Esophagus muscularis mucosa (tissue), 4 donors: Measurements from ENCODE around the gene UBAP2L. TPM values are rescaled to one million over a fixed set of nuclear protein-coding genes. Genes with fewer than 3 reads are reported as not detected.
A peak's percentile ranks its signal among the peaks of the same experiment; 100 is the strongest.

Source experiments
- DNase-seq: peaks from one replicate; pipeline ENCODE4 v3.0.0-alpha.2; 2017; ENCODE audit errors: extremely low spot score
- H3K27ac ChIP-seq, 4 donors: fragments of 200-600 bp; sonication (generic); replicated peaks in 1 of 4; 1 replicate in 3 of 4; 2 replicates in 1 of 4; pipeline ENCODE4 v1.5.1; 2016 to 2019; ENCODE audit warnings: mild to moderate bottlenecking in 1 of 4
- H3K27me3 ChIP-seq, 4 donors: fragments of 200-600 bp; sonication (generic); one replicate each; pipeline versions ENCODE4 v1.5.1 to v1.6.0; 2016 to 2019
- H3K36me3 ChIP-seq, 4 donors: fragments of 200-600 bp; sonication (generic); one replicate each; pipeline ENCODE4 v1.5.1; 2016 to 2019
- H3K4me1 ChIP-seq, 4 donors: fragments of 200-600 bp; sonication (generic); one replicate each; pipeline ENCODE4 v1.5.1; 2016 to 2019
- H3K4me3 ChIP-seq, 4 donors: fragments of 200-600 bp; sonication (generic); 1 replicate in 2 of 4; 2 replicates in 2 of 4; pipeline ENCODE4 v1.5.1; 2016 to 2019; ENCODE audit warnings: mild to moderate bottlenecking in 4 of 4, moderate library complexity in 1 of 4
- H3K9me3 ChIP-seq, 4 donors: fragments of 200-600 bp; sonication (generic); 1 replicate in 3 of 4; 2 replicates in 1 of 4; pipeline ENCODE4 v1.5.1; 2016 to 2019
- CTCF ChIP-seq, 3 experiments: fragments of 200-600 bp in 2 of 3; fragments of 450-650 bp in 1 of 3; sonication (generic) in 2 of 3; IDR thresholded peaks; one replicate each; pipeline ENCODE4 v1.5.1; 2017 to 2019; ENCODE audit warnings: antibody characterized with exemption in 3 of 3, mild to moderate bottlenecking in 2 of 3, moderate library complexity in 1 of 3
- EP300 ChIP-seq: sonication (generic); formaldehyde crosslinking; IDR thresholded peaks from one replicate; pipeline ENCODE4 v1.6.1; 2017; ENCODE audit warnings: antibody characterized with exemption
- POLR2A ChIP-seq: fragments of 450-650 bp; IDR thresholded peaks from one replicate; pipeline ENCODE4 v1.6.1; 2017; ENCODE audit warnings: antibody characterized with exemption, moderate library complexity, mild to moderate bottlenecking, low read depth
- POLR2AphosphoS5 ChIP-seq, 2 donors: sonication (generic); formaldehyde crosslinking; IDR thresholded peaks; one replicate each; pipeline ENCODE4 v1.6.1; 2017; ENCODE audit warnings: antibody characterized with exemption in 2 of 2
- WGBS: methylation state at CpG from one replicate; pipeline ENCODE4 v1.1.5; 2018; 5-methylcytosine and 5-hydroxymethylcytosine counted together
- intact Hi-C: fragments of 100-400 bp; cut with DNase I; formaldehyde crosslinking; loops from one replicate; pipeline ENCODE4 v1.15.1; 2023
- total RNA-seq, 4 donors: library from RNA; depleted of rRNA; stranded (reverse); fragments of >200 nt; gene quantifications; one replicate each; pipeline versions ENCODE4 v1.1.0 to v1.2.1, GENCODE V29; 2016

Gene UBAP2L
- total RNA-seq, 4 donors from 2014 or later: 53.6 to 79.7 (median 63.4) TPM

DNA sequence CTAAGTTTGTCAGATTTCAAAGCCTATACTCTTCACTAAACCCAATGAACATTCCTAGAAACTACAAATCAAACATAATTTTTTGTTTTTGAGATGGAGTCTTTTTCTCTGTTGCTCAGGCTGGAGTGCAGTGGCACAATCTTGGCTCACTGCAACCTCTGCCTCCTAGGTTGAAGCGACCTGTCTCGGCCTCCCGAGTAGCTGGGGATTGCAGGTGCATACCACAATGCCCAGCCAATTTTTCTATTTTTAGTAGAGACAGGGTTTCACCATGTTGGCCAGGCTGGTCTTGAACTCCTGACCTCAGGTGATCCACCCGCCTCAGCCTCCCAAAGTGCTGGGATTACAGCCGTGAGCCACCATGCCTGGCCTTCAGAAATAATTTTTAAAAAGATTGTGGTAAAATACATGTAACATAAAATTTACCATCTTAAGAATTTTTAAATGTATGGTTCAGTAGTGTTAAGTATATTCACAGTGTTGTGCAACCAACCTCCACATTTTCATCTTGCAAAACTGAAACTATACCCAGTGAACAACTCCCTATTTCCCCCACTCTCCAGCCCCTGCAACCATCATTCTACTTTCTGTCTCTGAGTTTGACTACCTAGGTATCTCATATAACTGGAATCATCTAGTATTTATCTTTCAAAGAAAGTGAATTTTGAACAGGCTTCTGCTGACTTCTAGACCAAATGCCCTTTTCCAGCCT, 11.9 kb upstream of the UBAP2L start:
- Histone ChIP-seq H3K27me3 (no peaks in the 10 kb centered on the region), H3K27ac (no peak overlapping the region), H3K36me3 (peaks cover 70 to 92% (median 89%) of the 10 kb centered on the region in 4 donors), H3K9me3 (no peaks in the 10 kb centered on the region), H3K4me1 (no peaks in the 10 kb centered on the region), H3K4me3 (no peak overlapping the region)
- WGBS: 85% methylated on average over 5 of the region's 5 CpGs
- no peak for DNase-seq
- intact Hi-C loops: no loop called here
- TF ChIP-seq CTCF (IDR thresholded peaks at IDR 0.05): no peak

- no peak for DNase-seq
- WGBS: 97% methylated on average over 10 of the region's 10 CpGs
- H3K36me3 ChIP-seq: peaks cover 70 to 95% (median 85%) of the 10 kb centered on the region in 4 donors
- H3K27ac ChIP-seq: no peak overlapping the region
- intact Hi-C loops: no loop called here
- H3K4me3 ChIP-seq: no peak overlapping the region
- H3K4me1 ChIP-seq: peaks cover 0 to 10% (median 2%) of the 10 kb centered on the region in 4 donors
- no peak for TF ChIP-seq POLR2AphosphoS5 (IDR thresholded peaks at IDR 0.05)
- no peak for TF ChIP-seq CTCF (IDR thresholded peaks at IDR 0.05)
- TF ChIP-seq EP300: no peak
- no peak for TF ChIP-seq POLR2A
- no peaks in the 10 kb centered on the region for H3K27me3 ChIP-seq
- no peaks in the 10 kb centered on the region for H3K9me3 ChIP-seq
These were observed 8.7 kb upstream of the UBAP2L start for GRCh38 chr1:154212083-154212482.

GRCh38 chr1:154213274-154213673, 7.5 kb upstream of the UBAP2L start:
- Histone ChIP-seq H3K9me3 (no peaks in the 10 kb centered on the region), H3K27ac (no peak overlapping the region), H3K4me1 (peaks cover 7 to 22% (median 13%) of the 10 kb centered on the region in 4 donors), H3K27me3 (no peaks in the 10 kb centered on the region), H3K36me3 (peaks cover 60 to 95% (median 79%) of the 10 kb centered on the region in 4 donors), H3K4me3 (no peak overlapping the region)
- WGBS: 88% methylated on average over 1 of the region's 1 CpG
- no peak for DNase-seq
- intact Hi-C loops: no loop called here
- TF ChIP-seq POLR2AphosphoS5 (IDR thresholded peaks at IDR 0.05) (no peak), CTCF (IDR thresholded peaks at IDR 0.05) (no peak), EP300 (no peak), POLR2A (no peak)

DNA sequence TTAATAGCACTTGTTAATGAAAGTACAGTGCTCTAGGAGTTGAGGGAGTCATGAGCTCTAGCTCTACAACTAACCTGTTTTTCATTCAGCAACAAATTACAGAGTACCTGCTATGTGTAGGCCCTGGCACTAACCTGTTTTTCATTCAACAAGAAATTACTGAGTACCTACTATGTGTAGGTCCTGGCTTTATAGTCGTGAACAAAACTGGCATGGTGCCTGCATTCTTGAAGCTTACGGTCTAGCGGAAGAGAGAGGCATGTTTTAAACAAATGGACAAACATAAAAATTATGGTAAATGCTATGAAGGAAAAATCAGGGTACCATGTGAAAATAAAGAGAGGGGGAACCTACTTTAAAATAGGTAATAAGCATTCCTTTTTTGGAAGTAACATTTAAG, 2.2 kb upstream of the UBAP2L start:
- H3K27ac ChIP-seq: peak overlapping the region in 3 of 4 donors; percentile 97 to 100 (median 98)
- H3K36me3 ChIP-seq: peaks cover 12 to 49% (median 31%) of the 10 kb centered on the region in 4 donors
- WGBS: 58% methylated on average over 3 of the region's 3 CpGs
- intact Hi-C loops: no loop called here
- no peaks in the 10 kb centered on the region for H3K9me3 ChIP-seq
- peaks cover 35 to 59% (median 47%) of the 10 kb centered on the region in 4 donors for H3K4me1 ChIP-seq
- no peak for TF ChIP-seq POLR2A
- no peak for TF ChIP-seq EP300
- no peak for TF ChIP-seq POLR2AphosphoS5 (IDR thresholded peaks at IDR 0.05)
- TF ChIP-seq CTCF (IDR thresholded peaks at IDR 0.05): no peak
- H3K27me3 ChIP-seq: no peaks in the 10 kb centered on the region
- DNase-seq: no peak
- H3K4me3 ChIP-seq: peak overlapping the region in 2 of 4 donors; percentile 86 to 94
